ENCODE data around the gene GPATCH8. TPM values are rescaled to one million over a fixed set of nuclear protein-coding genes. Genes with fewer than 3 reads are reported as not detected.

The GPATCH8 gene
- total and polyA plus RNA-seq, 9 of the 15 experiments (the other 6 are each of a cell fraction or from before 2014, with no cell fraction given) = 10.6 to 29.6 (median 13.2) TPM

- no peak for TF ChIP-seq CUX1 (CRISPR knock-in tag; IDR thresholded peaks at IDR 0.05)
- no peak for TF ChIP-seq HMG20A (CRISPR knock-in tag; conservative IDR thresholded peaks at IDR 0.05)
- TF ChIP-seq TFAP4 (CRISPR knock-in tag; IDR thresholded peaks at IDR 0.05; ENCODE audit: borderline replicate concordance) = no peak
- WGBS (ENCODE audit: insufficient coverage, low coverage, missing lambda C conversion rate) = 90% methylated on average over 9 of the region's 9 CpGs
- Histone ChIP-seq H3K9me3 (replicated peaks; ENCODE audit: control insufficient read depth, insufficient read depth, low read depth, low read length) (no peaks in the 10 kb centered on the region), H3K9me1 (ENCODE audit: control insufficient read depth, insufficient read depth, low read length) (no peaks in the 10 kb centered on the region), H3K27ac (ENCODE audit: extremely low read depth, low read depth, low read length) (no peak overlapping the region), H3K4me3 (no peak overlapping the region), H3K4me2 (ENCODE audit: insufficient read depth, low read length) (no peak overlapping the region), H3K9ac (ENCODE audit: insufficient read depth in 1 of 2, low read depth in 2 of 2, low read length in 2 of 2) (no peak overlapping the region), H4K20me1 (replicated peaks; ENCODE audit: control insufficient read depth, insufficient read depth, low read length) (no peaks in the 10 kb centered on the region), H3K4me1 (replicated peaks in 1 of 2; ENCODE audit: control insufficient read depth in 2 of 2, insufficient read depth in 2 of 2, low read length in 2 of 2) (0 out of 5 replicates have a peak, but pooled peaks cover 0 to 3% of the 10 kb centered on the region in 2 experiments), H3K79me2 (ENCODE audit: control insufficient read depth, insufficient read depth, low read length) (no peaks in the 10 kb centered on the region; the same call in 2 of the 3 replicates), H3K27me3 (ENCODE audit: control insufficient read depth in 2 of 2, insufficient read depth in 2 of 2, low read length in 2 of 2) (no peaks in the 10 kb centered on the region), H3K36me3 (ENCODE audit: control insufficient read depth, insufficient read depth, low read length) (peaks cover 55% of the 10 kb centered on the region), H2AFZ (ENCODE audit: low read depth, low read length) (no peak overlapping the region)
- intact Hi-C loops (cut with micrococcal nuclease) = no loop called here
- in situ Hi-C loops (cut with MboI) = no loop called here
- FAIRE-seq = no peak
- no peak for ATAC-seq
- POLR2A ChIA-PET = interaction anchor here (0.7 to 1.2 kb wide), 2 partner anchors 10 to 14 kb away, joined by 3 to 7 read pairs; no protein-coding TSS in a partner anchor
- DNase-seq (ENCODE audit: extremely low read depth in 1 of 4, low spot score in 3 of 4) = no peak
- CTCF ChIA-PET (ENCODE audit: low intra/inter-chr PET ratio) = interaction anchor here (0.6 kb wide), 1 partner anchor 21 kb away, joined by 3 read pairs; no protein-coding TSS in a partner anchor
- no TSS peak for BruUV-seq (replicated peaks)
These were observed 70.7 kb downstream of the GPATCH8 start for GRCh38 chr17:44432254-44433157.

Measured in K562 (cell line).